HG02938 (cell line): ENCODE data around the gene ELP6.
A peak's percentile ranks its signal among the peaks of the same experiment; 100 is the strongest.

Experiments
- ATAC-seq: cut with Tn5 transposase; IDR thresholded peaks from one replicate; pipeline ENCODE4 v1.9.1; 2021; ENCODE audit warnings: mild to moderate bottlenecking, moderate library complexity; ENCODE audit not compliant: unreplicated experiment

The ELP6 gene

DNA sequence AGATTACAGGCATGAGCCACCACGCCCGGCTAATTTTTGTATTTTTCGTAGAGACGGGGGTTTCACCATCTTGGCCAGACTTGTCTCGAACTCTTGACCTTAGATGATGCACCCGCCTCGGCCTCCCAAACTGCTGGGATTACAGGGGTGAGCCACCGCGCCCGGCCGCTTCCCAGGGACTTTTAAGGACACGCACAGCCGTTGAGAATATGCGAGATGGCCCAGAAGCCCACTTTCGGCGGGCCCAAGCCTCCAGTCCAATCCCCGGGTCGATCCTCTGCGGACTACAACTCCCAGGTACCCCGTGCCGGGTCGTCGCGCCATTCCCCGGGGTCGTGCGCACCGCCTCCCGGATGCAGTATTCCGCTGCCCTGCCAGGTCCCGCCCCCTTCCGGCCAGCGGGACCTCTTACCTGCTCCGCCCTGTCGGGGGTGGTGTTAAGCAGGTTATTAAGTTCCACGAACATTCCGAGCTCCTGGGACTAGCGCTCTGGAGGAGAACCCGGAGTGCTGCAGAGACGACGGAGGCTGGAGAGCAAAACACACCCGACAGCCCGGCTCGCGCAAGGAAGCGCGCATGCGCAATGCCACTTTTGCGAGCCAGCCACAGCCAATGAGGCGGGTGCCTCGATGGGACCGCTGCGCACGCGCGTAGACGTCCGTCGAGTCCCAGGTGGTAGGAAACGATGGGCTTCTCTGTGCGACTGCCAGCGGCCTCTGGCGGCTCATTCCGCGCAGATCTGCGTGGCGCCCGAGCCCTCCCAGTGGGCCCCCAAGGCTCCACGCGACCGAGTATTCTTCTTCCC lies at the start of gene ELP6:
TSS of gene ELP6 (minus strand) at position 588 of the 805 bp plus-strand sequence. CDS start at position 466, 122 bp downstream.
- peak; percentile 94 for ATAC-seq

DNA sequence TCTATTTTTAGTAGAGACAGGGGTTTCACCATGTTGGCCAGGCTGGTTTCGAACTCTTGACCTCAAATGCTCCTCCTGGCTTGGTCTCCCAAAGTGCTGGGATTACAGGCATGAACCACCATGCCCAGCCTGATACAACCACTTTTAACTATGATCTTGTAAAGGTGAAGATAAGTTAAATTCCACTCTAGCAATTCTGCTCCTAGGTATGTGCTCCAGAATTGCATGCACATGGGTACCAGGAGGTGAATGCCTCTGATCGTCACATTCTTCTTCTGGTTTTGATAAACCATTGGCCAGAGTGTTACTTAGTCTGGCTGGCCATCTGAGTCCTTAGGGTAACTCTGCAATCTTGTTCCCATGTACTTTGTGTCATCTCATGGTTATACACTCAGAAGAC lies 42.8 kb upstream of the ELP6 start:
- no peak for ATAC-seq

DNA sequence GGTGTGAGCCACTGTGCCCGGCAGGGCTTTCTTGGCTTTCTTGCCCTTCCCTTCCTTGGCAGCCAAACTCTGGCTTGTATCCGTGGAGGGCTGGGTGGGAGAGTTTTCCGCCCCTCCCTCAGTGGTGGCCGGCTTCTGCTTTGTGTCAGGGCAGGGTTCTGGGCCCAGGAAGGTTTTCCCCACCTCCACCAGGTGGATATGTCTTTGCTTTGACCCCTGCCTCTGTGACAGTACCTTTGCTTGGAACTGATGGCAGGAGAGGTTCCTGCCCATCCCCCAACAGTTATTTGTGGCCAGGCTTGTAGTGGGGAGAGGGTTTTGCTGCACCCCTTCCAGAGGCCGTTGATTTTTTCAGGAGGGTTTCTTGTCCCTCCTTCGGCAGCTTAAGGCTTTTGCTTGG lies 40.8 kb upstream of the ELP6 start:
- ATAC-seq = no peak

GRCh38 chr3:47553407-47553806 lies 39.9 kb upstream of the ELP6 start:
- ATAC-seq = no peak

- no peak for ATAC-seq
These were observed 29.1 kb upstream of the ELP6 start for GRCh38 chr3:47542471-47543173.

GRCh38 chr3:47541583-47542108 lies 28.1 kb upstream of the ELP6 start:
- ATAC-seq = no peak

- no peak for ATAC-seq
These were observed 26.8 kb upstream of the ELP6 start for GRCh38 chr3:47540281-47540680.

DNA sequence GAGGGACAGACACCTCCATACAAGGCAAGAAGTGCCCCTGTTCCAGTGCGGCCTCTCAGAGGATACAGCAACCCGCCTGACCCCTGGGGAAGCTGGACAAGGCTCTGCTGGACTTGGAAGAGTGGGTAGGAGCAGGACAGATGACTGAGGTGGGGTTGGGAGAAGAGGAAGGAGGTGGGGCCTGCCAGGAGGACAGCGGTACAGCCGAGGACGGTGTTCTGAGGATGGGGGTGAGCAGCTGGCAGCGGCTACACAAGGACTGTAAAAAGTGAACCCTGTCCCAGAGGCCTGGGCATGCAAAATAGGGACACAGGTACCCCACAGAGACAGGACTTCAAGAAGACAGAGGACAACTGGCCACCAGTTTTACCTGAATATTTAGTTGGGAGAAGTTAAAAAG lies 23.5 kb upstream of the ELP6 start:
- no peak for ATAC-seq

GRCh38 chr3:47536221-47536891 lies 22.8 kb upstream of the ELP6 start:
- no peak for ATAC-seq

DNA sequence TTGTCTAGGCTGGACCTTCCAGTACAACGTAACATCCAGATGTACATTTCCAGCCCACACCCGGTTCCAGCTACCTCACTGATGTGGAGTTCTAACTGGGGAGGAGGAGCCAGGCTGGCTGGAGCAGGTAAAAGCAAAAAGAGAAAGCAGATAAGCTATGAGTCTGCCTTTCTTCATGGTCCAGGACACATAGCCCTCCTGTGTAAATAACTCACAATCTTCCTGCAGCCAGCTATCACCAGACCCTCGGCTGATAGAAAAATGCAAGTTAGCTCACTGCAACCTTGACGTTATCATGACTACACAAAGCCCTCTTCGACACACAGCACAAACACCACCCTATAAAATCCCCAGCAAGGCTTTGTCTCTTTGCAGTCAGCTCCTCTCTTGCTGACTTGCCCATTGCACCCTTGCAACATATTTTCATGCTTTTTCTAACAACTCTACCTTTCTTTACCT lies 20.5 kb upstream of the ELP6 start:
- no peak for ATAC-seq

- ATAC-seq = no peak
These were observed 20.0 kb upstream of the ELP6 start for GRCh38 chr3:47533481-47533880.

DNA sequence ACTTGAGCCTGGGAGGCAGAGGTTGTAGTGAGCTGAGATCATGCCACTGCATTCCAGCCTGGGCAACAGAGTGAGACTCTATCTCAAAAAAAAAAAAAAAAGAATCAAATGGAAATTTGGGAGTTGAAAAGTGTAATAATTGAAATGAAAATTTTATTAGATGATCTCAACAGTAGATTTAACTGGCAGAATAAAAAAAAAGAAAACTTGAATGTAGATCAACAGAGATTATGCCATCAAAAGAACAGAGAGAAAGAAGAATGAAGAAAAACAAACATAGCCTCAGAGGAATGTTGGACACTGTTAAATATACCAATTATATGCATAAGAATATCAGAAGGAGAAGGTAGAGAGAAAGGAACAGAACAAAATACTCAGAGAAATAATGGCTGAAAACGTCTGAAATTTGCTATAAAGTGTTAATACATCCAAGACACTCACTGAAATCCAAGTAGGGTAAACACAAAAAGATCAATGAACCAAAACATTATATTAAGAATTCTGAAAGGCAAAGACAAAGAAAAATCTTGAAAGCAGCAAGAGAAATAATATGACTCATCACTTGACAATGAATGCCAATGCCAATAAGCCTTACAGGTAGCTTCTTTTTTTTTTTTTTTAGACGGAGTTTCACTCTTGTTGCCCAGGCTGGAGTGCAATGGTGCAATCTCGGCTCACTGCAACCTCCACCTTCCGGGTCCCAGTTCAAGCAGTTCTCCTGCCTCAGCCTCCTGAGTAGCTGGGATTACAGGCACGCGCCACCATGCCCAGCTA lies 14.6 kb upstream of the ELP6 start:
- no peak for ATAC-seq

GRCh38 chr3:47525617-47526016 lies 12.1 kb upstream of the ELP6 start:
- no peak for ATAC-seq

DNA sequence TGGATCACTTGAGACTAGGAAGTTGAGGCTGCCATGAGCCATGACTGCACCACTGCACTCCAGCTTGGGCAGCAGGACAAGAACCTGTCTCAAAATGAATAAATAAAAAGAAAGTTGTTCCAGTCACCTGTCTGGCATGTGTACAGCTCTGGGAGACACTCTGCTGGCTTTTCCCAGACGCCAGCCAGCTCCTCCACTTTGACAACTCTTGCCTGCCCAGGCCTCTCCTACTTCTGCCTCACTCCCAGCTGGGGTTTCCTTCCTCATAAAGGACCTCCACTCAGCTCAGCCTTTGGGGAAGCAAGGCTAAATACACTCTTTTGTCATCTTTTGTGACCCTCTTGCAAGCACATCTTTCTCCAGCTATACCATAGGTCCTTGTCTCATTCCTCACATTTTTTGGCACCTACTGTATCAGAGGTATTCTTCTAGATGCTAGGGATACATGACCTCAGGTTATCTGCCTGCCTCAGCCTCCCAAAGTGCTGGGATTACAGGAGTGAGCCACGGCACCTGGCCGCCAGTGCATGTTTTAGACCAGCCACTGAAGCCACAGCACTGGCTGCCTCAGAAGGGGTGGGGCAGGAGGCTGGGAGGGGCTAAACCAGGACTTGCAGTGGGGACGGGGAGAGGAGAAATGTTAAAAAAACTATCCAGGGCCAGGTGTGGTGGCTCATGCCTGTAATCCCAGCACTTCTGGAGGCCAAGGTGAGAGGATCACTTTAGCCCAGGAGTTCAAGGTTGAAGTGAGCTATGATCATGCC lies 10.0 kb upstream of the ELP6 start:
- no peak for ATAC-seq

DNA sequence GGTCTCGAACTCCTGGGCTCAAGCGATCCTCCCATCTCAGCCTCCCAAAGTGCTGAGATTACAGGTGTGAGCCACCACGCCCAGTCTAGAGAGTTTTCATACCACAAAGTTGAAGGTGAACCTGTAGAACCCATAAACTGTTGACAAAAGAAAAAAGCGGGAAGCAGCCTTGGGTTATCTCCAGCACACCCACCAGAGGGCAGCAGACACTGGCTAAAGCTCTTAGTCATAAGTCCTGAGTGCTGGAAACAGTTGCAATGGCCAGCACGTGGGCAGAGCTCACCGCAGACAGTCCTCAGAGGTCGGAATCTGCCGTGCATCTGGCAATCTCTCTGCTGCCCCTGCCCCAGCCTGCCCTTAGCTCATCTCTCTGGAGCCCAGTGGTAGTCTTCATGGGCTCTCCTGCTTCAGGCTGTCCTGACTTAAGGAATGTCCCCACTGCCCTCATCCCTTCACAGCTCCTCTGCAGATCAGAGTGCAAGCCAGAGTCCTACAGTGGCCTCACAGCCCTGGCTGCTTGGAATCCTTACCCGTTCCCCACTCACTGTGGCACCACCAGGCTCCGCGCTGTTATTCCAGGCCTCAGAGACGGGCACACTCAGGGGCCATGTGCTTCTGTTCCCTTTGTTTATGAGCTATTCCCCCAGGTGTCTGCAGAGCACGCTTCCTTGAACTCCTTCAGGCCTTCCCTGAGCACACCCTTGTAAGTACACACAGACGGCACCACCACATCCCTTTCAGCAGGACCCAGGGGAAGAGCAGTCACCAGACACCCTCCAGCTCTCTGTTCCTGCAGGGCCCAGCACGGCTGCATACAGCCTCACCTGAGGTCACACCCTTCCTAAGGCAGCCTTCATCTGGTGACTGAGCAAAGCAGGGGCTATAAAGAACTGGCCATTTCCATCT lies 8.8 kb upstream of the ELP6 start:
- ATAC-seq = no peak

DNA sequence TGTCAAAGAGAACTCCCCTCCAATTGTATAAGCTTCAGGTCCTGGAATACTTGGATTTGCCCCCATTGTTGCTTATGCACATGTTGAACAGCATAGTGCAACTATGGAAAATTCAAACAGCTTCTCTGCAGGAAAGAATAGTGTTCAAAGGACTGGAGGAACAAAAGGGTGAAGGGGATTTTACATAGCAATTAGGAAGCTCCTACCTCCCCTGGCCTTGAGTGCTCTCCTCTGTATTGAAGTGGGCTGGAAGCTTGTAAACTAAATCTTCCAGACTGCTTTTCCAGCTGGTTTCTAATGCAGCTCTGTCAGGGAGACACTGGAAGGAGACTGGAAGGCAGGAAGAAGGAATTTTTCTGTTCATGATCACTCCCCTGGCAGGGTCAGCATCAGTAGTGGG lies 7.2 kb upstream of the ELP6 start:
- ATAC-seq = no peak

DNA sequence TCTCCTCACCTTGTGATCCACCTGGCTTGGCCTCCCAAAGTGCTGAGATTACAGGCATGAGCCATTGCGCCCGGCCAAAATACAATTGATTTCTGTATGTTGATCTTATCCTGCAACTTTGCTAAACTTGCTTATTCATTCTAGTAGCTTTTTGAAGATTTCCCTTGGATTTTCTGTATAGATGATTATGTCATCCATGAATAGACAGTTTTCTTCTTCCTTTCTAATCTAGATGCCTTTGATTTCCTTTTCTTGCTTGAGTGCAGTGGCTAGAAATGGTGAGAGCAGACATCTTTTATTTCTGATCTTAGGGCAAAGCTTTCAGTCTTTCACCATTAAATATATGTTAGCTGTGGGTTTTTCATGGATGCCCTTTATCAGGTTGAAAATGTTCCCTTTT lies 4.4 kb upstream of the ELP6 start:
- ATAC-seq = no peak

DNA sequence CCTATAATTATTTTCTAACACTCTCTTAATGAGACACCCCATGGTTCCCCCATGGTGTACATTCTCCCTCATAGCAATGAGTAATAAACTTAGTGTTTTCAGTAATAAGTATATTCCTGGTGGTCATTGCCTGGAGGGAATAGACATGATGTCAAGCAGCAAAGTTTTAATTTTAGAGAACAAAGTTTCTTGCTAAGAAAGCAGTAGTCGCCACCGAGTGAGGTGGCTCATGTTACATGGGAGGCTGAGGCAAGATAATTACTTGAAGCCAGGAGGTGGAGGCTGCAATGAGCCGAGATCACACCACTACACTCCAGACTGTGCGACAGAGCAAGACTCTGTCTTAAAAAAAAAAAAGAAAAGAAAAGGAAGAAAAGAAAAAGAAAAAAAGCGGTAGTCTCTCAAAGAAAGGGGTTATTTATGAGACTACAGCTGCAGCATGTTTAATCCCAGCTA lies 2.4 kb upstream of the ELP6 start:
- no peak for ATAC-seq

DNA sequence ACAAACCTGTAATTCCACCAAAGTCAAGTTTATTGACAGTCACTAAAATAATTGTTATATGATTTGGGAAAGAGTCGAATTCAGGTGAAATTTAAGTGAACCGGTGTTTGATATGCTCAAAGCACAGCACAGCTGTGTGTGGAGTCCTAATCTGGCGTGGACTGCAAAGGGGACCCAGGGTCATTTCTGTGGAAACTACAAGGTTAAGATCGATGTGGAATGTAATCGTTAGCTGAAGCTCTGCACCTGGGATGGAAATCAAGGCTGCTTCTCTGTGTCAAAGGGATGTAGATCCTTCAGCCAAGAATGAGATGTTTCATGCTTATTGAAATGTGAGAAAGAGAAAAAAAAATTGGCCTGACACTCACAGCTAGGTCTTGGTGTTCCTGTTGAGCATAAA lies 1.6 kb upstream of the ELP6 start:
- no peak for ATAC-seq
